Coronary artery (tissue), 2 donors: ENCODE data around the gene TSC1.
"Not testable (repeated sequence)": the region's sequence is repeated elsewhere in the genome, so short reads cannot be mapped to it uniquely, and the experiment has no call there.

Experiments
- DNase-seq: peaks from one replicate; pipeline ENCODE4 v3.0.0-alpha.2; 2017; ENCODE audit warnings: low spot score
- H3K27ac ChIP-seq, 2 donors: fragments of 200-600 bp; sonication (generic); one replicate each; pipeline ENCODE4 v1.5.1; 2016 to 2019
- H3K4me3 ChIP-seq: fragments of 200-600 bp; sonication (generic); 2 replicates; pipeline ENCODE4 v1.5.1; 2016; ENCODE audit warnings: mild to moderate bottlenecking, moderate library complexity
- TF ChIP-seq, protein P1 (sequence below): fragments of 200-600 bp; sonication (generic); IDR thresholded peaks from one replicate; pipeline ENCODE4 v1.5.1; 2019; ENCODE audit warnings: antibody characterized with exemption

Gene TSC1

DNA sequence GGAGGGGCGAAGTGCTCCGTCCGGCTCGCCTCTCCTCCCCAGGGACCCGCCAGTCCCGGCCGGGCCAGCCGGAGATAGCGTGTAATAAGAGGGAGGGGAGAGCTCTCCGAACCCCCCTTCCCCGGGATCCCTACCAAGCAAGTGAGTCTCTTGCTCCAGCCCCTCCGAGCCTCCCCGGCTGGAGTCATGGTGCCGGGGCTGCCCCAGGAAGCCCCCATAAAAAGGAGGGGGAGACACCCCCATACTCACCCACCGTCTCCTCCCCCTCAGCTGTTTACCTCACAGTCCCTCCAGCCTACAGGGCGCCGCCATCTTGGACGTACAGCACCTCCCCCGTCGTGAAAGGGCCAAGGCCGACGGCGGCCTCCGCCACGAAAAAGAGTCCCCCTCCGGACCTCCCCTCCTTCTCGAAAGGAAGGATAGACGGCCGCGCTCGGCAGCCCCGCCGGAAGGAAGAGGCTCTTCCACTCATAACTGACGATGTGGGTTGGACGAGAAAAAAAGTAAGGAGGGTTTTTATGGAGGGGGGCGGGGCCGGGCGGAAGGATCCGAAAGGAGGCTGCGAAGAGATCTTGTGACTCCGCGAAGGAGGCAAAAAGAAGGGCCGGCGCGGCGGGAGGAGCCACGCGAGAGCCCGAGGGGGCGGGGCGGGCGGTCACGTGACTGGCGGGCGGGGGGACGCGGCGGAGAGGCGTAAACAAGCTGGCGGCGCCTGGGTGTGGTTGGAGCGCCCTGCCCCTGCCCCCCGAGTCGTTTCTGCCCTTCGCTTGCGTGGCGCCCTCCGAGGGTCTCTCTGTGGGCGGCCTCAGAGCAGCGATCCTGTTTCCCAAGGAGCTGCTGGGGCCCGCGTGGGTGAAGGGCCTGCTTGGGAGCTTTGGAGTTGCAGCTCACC is at the start of gene TSC1:
Gene TSC1 (minus strand): TSS at position 323 of the 892 bp plus-strand sequence. CDS start 15,744 bp downstream, outside the sequence.
- peak within 1 kb of the TSS; percentile 87 to 95 for H3K27ac ChIP-seq
- H3K4me3 ChIP-seq, result peak within 1 kb of the TSS; percentile 98
- peak; percentile 96 for DNase-seq
- TF ChIP-seq, protein P1, sequence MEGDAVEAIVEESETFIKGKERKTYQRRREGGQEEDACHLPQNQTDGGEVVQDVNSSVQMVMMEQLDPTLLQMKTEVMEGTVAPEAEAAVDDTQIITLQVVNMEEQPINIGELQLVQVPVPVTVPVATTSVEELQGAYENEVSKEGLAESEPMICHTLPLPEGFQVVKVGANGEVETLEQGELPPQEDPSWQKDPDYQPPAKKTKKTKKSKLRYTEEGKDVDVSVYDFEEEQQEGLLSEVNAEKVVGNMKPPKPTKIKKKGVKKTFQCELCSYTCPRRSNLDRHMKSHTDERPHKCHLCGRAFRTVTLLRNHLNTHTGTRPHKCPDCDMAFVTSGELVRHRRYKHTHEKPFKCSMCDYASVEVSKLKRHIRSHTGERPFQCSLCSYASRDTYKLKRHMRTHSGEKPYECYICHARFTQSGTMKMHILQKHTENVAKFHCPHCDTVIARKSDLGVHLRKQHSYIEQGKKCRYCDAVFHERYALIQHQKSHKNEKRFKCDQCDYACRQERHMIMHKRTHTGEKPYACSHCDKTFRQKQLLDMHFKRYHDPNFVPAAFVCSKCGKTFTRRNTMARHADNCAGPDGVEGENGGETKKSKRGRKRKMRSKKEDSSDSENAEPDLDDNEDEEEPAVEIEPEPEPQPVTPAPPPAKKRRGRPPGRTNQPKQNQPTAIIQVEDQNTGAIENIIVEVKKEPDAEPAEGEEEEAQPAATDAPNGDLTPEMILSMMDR, result no peak

DNA sequence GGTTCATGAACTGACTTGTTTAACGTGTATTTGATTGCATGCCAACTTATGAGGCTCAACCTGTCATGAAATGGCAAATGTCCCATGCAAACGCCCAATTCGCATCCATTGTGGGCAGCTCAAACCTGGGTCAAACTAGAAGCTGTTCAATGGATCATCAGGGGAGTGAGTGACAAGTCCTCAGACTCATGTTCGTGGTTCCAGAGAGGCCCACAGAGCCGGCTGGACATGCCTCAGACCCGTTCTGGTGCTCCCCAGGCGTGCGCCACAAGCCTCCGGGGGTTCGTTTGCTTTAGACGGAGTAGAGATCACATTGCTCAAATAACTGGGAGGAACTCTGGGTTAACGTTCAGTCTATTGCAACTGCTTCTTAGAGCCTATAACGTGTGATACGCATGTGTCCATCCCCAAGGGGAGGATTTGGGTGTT is 49.1 kb upstream of the TSC1 start:
- Histone ChIP-seq H3K4me3 (no peak overlapping the region), H3K27ac (no peak overlapping the region)
- DNase-seq, result no peak
- TF ChIP-seq, protein P1, result no peak

DNA sequence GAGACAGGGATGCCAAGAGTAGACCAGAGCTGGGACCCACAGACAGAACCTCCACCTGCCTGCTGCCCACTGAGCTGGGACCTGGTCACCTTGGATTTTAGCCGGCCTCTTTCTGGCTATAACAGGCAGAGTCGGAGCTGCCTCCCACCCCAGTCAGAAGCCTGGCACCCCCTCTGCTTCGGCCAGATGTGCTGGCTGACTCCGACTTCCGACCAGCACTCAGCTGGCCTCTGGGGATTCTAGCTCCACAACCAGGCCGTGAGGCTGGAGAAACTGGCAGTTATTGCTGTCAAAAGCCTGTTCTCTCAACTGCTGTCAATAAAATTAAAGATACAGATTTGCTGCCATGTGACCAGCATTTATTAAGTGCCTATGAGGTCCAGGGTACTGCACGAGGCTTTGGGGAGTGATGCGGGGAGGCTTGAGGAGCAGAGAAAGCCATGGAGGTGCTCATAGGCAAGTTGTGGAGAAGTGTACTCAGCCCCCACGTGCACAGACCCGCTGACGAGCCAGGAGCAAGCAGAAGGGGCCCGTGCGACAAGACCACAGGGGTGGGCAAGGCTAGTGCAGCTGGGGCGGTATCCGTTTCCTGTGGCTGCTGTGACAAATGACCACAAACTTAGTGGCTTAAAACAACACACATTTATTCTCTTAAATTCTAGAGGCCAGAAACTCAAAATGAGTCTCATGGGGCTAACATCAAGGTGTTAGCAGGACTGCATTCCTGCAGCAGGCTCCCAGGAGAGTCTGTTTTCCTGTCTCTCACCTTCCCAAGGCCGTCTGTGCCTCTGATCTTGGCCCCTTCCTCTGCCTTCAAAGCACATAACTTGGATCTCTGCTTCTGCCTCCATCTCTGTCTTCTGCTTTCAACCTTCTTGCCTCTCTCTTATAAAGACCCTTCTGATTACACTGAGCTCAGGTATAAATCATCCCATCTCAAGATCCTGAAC is 47.2 kb upstream of the TSC1 start:
- no peak for DNase-seq
- TF ChIP-seq, protein P1, result no peak

DNA sequence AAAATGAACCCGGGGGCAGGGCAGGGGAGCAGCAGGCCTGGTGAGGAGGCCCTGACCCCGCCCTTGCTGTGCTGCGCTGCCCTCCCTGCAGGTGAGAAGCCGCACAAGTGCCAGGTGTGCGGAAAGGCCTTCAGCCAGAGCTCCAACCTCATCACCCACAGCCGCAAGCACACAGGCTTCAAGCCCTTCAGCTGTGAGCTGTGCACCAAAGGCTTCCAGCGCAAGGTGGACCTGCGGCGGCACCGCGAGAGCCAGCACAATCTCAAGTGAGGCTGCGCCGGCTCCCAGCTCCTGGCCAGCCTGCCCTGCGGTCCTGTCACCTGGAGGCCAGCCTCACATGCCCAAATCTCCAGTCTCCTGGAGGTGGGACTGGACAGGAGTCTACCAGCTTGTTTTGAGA is 46.4 kb upstream of the TSC1 start:
- DNase-seq, result no peak
- TF ChIP-seq, protein P1, result no peak
- Histone ChIP-seq H3K27ac (no peak overlapping the region), H3K4me3 (no peak overlapping the region)

More for the DNA sequence above, 47.2 kb upstream of the TSC1 start:
- H3K27ac ChIP-seq, result no peak overlapping the region
- no peak overlapping the region for H3K4me3 ChIP-seq

DNA sequence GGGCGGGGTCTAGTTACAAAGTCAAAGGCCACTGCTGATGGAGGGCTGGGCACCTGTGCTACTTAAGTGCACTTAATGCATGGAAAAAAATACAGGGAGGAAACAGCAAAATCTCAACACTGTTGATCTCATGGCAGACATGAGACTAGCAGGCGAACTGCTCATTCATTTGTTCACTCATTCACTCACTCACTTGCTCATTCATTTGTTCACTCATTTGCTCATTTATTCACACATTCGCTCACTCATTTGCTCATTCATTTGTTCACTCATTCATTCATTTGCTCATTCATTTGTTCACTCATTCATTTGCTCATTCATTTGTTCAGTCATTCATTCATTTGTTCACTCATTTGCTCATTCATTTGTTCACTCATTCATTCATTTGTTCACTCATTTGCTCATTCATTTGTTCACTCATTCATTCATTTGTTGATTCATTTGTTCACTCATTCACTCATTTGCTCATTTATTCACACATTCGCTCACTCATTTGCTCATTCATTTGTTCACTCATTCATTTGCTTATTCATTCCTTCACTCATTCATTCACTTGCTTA is 45.7 kb upstream of the TSC1 start:
- DNase-seq, H3K4me3 ChIP-seq, H3K27ac ChIP-seq: not testable (repeated sequence)

DNA sequence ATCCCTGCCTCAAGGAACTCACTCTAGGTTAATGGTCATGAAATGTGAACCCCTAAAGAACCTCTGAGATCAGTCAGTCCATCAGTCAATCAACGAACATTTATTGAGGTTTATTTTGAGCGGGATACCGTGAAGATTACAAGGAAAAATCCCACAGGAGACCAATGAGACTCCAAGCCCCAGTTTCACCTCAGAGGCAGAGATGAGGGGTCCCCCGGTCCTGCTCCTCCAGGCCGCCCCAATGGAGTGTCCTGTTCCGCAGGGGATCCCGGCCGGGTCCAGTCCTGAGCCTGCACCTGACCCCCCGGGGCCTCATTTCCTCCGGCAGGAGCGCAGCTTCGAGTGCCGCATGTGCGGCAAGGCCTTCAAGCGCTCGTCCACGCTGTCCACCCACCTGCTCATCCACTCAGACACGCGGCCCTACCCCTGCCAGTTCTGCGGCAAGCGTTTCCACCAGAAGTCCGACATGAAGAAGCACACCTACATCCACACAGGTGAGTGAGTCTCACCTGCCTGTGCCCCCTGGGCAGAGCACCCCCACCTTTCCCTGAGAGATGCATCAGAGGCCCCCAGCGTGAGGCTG is 45.1 kb upstream of the TSC1 start:
- Histone ChIP-seq H3K4me3 (no peak overlapping the region), H3K27ac (no peak overlapping the region)
- TF ChIP-seq, protein P1, result no peak
- no peak for DNase-seq

DNA sequence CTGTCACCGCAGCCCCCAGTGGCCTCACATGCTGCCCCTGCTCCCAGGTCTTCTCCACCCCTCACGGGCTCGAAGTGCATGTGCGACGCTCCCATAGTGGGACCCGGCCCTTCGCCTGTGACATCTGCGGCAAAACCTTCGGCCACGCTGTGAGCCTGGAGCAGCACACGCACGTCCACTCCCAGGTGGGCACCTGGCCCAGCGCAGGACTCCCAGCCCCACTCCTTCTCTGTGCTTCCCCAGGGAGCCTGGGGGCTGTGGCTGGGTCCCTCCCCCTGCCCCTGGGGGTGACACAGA is 44.5 kb upstream of the TSC1 start:
- H3K27ac ChIP-seq, result no peak overlapping the region
- no peak overlapping the region for H3K4me3 ChIP-seq
- TF ChIP-seq, protein P1, result no peak
- no peak for DNase-seq
